Sigmoid colon (tissue), 4 donors: ENCODE measurements around the gene ZNF281.

ENCODE experiments used
- EP300 ChIP-seq, 4 donors: sonication (generic); formaldehyde crosslinking; IDR thresholded peaks; one replicate each; pipeline ENCODE4 v1.6.1; 2017; ENCODE audit warnings: antibody characterized with exemption in 4 of 4
- POLR2A ChIP-seq, 2 donors: fragments of 450-650 bp; IDR thresholded peaks; one replicate each; pipeline ENCODE4 v1.6.1; 2016; ENCODE audit warnings: antibody characterized with exemption in 2 of 2, mild to moderate bottlenecking in 2 of 2, moderate library complexity in 2 of 2
- TF ChIP-seq, protein P1 (sequence below), 4 experiments: fragments of 450-650 bp in 3 of 4; fragments of 200-600 bp in 1 of 4; IDR thresholded peaks; one replicate each; pipeline ENCODE4 v1.5.1; 2016 to 2019; ENCODE audit warnings: antibody characterized with exemption in 4 of 4, mild to moderate bottlenecking in 3 of 4, moderate library complexity in 2 of 4

DNA sequence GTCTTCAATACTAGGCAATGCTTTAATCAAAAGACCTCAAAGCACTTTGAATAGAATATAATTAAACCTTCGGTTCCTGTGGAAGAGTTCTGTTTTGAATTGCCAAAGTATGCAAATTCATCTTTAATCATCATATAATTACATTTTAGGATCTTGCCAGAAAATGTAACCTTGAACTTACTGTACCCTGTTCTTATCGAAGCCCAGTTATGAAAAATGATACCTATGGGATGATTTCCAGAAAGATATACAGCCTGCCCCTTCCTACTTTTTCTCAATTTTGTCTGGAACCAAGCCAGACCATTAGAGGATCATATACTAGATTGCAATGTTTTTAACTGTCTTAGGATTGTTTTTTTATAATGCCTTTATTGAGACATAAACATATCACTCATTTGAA lies 34.0 kb upstream of the ZNF281 start:
- TF ChIP-seq, protein P1, sequence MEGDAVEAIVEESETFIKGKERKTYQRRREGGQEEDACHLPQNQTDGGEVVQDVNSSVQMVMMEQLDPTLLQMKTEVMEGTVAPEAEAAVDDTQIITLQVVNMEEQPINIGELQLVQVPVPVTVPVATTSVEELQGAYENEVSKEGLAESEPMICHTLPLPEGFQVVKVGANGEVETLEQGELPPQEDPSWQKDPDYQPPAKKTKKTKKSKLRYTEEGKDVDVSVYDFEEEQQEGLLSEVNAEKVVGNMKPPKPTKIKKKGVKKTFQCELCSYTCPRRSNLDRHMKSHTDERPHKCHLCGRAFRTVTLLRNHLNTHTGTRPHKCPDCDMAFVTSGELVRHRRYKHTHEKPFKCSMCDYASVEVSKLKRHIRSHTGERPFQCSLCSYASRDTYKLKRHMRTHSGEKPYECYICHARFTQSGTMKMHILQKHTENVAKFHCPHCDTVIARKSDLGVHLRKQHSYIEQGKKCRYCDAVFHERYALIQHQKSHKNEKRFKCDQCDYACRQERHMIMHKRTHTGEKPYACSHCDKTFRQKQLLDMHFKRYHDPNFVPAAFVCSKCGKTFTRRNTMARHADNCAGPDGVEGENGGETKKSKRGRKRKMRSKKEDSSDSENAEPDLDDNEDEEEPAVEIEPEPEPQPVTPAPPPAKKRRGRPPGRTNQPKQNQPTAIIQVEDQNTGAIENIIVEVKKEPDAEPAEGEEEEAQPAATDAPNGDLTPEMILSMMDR (IDR thresholded peaks at IDR 0.05) = no peak
- TF ChIP-seq EP300 (IDR thresholded peaks at IDR 0.05) = no peak
- TF ChIP-seq POLR2A (IDR thresholded peaks at IDR 0.05) = no peak
